GM18505 (cell line): ENCODE results near the gene RBBP4.
"Not testable (repeated sequence)": the region's sequence is repeated elsewhere in the genome, so short reads cannot be mapped to it uniquely, and the experiment has no call there.

Experiments used
- ATAC-seq: cut with Tn5 transposase; IDR thresholded peaks from one replicate; pipeline ENCODE4 v1.9.1; 2021; ENCODE audit not compliant: unreplicated experiment
- POLR2A ChIP-seq: IDR thresholded peaks from 4 replicates; pipeline ENCODE4 v1.6.1; 2011; ENCODE audit warnings: borderline replicate concordance; ENCODE audit not compliant: insufficient read depth, insufficient read length; ENCODE audit errors: extremely low read depth

Gene RBBP4

DNA sequence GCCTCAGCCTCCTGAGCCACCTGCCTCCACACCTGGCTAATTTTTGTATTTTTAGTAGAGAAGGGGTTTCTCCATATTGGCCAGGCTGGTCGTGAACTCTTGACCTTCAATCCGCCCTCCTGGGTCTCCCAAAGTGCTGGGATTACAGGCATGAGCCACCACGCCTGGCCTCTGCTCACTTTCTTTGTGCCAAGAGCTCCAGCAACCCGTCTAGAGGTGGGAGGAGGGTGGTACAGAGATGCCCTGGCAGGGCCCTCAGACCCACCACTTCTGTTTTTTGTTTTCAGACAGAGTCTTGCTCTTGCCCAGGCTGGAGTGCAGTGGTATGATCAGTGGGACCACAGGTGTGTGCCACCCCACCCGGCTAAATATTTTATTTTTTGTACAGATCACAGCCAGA, 58.5 kb downstream of the RBBP4 start:
- ATAC-seq, result no peak
- TF ChIP-seq POLR2A, result no peak

DNA sequence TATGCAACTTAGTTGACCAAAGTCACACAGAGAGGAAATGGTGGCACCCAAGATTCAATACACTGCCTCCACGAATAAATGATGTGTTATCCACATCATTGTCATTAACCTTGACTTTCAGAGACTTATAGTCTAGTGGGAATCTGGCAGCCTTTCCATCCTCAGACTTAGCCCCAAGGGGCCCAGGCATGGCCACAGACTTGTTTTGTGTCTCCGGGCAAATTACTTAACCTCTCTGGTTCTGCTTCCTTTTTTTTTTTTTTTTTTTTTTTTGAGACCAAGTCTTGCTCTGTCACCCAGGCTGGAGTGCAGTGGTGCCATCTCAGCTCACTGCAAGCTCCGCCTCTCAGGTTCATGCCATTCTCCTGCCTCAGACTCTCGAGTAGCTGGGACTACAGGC, 60.2 kb downstream of the RBBP4 start:
- not testable (repeated sequence) for ATAC-seq

DNA sequence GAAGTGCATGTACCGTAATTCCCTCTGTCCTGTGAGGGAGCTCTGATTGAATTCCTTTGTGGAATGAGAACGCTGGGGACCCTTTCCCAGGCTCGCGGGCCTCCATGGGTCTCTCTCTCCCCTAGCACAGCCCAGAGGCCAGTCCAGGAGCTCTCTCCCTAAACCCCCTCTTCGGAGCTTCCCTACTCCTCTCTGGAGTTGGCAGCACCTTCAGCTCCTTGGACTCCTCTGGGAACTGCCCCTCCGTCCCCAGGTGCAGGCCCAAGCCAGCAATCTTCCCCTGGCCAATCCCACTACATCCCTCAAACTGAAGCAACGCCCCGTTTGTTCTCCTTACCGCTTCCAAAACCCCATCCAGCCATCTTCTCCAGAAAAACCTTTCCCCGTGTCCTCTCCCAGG, 62.1 kb downstream of the RBBP4 start:
- ATAC-seq, result no peak
- no peak for TF ChIP-seq POLR2A

DNA sequence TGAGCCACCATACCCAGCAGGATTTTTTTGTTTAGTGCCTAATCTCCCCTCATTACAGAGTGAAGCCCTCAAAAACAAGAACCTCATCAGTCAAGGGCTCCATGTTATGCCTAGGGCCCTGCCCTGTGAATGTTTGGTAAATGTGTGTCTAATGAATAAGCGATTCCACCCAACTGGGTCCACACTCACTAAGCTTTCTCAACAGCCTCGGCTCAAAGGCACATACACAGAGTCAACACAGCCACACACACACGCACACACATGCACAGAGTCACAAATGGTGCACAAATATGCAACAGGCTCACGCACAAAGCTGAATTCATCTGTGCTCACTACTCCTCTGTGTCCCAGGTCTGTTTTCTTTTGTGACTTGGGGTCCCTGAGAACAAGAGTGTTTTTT, 63.3 kb downstream of the RBBP4 start:
- no peak for TF ChIP-seq POLR2A
- ATAC-seq, result no peak

DNA sequence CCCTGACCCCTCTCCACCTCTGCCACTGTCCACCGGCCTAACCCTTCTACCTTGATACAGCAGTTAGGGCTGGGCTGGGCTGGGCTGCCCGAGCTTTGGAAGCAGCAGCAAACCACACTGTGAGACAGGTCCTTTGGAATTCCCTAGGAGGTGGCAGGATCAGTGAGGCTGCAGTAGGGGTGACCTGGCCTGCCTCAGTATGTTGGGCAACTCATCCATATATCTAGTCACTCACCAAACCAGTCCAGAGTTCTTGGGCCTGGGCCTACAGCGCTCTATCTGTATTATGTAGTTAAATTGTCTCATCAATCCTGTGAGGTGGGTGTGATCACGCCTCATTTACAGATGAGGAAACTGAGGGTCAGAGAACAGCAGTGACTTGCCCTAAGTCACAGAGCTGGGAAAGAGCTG, 64.9 kb downstream of the RBBP4 start:
- no peak for ATAC-seq
- no peak for TF ChIP-seq POLR2A

DNA sequence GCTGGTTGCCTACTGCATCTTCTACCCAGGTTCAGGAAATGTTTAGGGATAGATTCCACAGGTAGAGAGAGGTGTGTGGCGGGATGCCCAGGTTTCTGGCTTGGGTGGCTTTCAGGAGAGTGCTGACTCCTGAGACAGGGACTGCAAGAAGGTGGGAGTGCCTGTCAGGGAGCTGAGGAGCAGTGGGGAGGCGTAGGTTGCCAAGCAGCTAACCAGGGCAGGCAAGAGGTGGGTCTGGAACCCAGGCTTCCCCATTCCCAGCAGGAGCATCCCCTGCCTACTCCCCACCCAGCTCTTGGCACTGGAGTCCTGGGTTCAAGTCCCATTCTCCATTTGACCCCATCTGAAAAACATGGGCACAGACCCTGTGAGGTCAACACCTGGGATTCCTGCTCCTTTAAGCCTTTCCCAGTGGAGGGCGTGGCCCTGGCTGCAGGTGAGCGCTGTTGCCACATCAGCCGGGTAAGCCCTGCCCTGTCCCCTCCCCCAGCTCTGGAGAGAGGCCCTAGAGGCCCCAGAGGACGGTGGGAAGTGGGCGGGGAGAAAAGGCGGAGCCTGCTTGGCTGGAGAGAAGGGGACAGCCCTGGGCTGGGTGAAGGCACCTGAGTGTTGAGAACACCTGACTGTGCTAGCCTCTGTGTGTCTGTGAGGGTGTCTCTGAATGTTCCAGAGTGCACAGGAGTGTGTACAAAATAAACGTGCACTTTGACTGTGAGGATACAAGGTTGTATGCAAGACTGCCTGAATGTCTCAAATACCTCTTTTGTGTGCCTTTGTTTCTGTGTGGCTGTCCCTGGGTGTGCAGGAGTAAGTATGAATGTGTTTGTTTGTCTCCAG, 65.5 kb downstream of the RBBP4 start:
- no peak for TF ChIP-seq POLR2A
- ATAC-seq, result no peak

DNA sequence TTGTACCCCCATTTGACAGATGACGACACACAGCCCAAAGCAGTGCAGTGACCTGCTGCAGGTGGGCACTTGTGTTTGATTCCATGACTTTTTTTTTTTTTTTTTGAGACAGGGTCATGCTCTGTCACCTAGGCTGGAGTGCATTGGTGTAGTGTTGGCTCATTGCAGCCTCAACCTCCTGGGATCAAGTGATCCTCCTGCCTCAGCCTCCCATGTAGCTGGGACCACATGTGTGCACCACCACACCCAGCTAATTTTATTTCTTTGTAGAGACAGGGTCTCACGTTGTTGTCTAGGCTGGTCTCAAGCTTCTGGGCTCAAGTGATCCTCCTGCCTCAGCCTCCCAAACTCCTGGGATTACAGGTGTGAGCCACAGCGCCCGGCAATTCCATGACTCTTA, 66.5 kb downstream of the RBBP4 start:
- no peak for ATAC-seq
- TF ChIP-seq POLR2A, result no peak

DNA sequence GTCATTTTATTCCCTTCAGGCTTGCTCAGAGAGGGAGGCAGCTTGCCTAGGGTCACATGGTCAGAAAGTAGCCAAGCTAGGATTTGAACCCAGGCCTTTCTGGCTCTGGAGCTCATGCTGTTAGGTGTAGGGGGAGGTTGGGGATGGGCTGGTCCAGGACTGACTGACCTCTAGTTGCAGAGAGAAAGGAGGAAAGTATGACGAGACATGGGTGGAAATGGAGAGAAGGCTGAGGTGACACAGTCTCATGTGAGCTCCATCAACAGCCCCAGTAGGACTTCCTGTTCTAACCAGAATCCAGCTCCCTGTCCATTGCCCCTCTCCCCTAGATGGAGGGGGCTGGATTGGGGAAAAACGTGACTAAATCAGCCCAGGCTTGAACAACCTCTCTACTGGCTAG, 67.0 kb downstream of the RBBP4 start:
- no peak for ATAC-seq
- TF ChIP-seq POLR2A, result no peak

DNA sequence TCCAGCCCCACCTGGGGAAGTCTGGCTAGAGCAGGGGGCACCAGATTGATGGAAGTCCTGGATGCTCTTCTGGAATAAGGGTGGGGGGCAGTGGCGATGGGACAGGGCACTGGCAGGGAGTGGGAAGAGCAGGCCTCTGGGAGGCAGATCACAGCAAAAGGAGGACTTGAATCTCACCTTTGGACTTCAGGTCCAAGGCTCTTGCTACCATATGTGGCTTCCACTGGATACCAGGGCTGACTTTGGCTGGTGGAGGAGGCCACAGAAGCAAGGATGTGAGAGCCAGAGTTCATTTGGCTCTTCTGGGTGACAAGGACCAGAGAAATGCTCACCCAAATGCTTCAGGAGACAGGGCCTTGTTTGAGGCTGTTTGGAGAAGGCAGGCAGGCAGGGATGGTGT, 67.5 kb downstream of the RBBP4 start:
- TF ChIP-seq POLR2A, result no peak

DNA sequence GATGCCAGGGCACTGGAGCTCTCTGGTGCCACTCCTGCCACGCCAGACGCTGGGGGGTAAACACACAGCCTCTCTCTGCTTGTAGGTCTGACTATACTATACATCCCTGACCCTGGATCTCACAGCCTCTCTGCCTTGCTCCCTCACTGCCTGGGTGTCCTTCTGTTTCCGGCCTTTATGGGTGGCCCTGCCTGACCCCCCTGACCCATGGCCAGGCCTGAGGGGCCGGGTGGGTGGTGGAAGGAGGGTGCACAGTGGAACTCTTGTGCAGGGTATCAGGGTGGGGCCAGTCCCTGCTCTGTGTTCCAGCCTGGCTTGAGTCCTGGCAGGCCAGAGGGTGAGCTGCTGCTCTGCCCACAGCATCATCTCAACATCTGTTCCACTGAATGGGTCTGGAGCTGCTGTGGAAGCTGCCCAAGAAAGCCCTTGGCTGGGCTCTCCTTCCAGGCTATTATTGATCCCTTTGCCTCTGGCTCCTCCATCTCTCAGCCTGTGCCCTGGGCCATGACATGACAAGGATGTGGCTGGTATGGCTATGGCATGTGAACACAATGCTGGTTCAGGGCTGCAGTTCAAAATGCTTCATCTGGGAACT, 68.8 kb downstream of the RBBP4 start:
- TF ChIP-seq POLR2A, result no peak
- ATAC-seq, result no peak

More for the DNA sequence above, 67.5 kb downstream of the RBBP4 start:
- ATAC-seq, result no peak

DNA sequence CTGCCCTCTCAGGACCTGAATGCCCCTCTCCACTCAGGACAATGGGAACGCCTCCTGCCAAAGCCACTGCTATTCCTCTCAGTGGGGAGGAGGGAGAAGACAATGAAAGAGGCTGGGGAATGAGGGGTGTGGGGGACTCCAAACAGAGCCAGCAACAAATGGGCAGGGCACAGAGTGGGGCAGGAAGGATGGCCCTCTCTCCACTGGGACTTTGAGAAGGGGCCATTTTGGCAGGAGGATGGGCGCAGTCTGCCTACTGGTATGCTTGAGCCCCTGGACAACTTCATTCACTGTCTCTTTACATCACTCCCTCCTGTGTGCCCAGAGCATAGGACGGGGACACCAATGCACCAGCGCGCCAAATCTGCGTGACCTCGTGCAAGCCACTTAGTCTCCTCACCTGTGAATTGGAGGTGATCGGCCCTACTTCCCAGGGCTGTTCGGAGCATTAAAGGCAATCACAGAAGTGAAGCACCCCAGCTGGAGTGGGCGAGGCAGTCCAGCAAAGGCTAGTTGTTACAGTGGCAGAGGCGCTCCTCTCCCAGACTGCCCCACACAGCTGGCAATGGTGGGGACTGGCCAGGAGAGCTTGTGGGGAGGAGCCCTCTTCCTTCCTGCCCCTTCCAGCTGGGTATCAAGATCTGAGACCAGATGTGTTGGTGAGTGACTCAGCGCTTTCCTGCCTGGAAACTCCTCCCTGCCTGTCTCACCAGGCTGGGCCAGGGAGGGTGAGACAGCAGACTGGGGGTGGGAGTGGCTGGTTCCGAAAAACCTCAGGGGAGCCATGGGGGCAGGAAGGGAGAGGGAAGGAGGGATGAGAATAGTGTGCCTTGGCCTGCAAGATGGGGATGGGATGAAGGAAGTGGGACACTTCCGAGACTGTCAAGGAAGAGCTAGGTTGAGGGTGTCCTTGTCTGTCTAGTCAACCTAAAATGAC, 73.9 kb downstream of the RBBP4 start:
- TF ChIP-seq POLR2A, result no peak
- ATAC-seq, result no peak

DNA sequence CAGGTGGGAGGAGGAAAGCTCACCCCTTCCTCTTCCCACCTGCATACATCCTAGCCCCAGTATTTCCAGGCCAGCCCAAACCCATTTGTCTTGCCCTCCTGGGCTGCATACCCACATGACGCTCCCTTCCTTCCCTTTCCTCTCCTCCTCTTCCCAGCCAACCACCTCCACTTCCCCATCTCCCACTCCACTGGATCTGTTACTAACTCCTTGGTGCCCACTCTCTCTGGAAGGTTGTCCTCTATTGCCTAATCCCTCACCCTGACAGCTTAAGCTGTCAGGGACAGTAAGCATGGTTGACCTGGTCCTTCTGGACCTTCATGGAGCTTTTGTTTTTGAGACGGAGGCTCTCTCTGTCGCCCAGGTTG, 74.6 kb downstream of the RBBP4 start:
- no peak for TF ChIP-seq POLR2A
- ATAC-seq, result no peak

DNA sequence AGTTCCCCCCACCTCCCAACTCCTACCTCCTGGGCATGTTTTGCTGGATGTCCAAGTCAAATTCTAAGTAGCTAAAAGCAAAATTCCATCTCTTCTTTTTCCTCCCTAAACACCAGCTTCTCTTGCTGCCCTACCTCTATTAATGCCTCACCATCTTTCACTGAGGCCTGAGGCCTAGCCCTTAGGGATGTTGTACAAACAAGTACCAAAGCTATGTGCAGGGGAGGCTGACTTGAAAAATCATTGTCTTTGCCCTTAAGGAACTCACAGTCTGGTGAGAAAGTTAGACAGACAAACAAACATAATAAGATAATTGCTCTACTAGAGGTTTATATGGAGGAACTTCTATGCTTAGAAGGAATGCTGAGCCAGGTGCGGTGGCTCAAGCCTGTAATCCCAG, 76.9 kb downstream of the RBBP4 start:
- ATAC-seq, result no peak
- no peak for TF ChIP-seq POLR2A
